Muscle layer of colon (tissue), 2 donors: ENCODE data around the gene PHF21B.

Experiments used
- H3K27ac ChIP-seq: one replicate; pipeline ENCODE4 v1.7.0; 2013; ENCODE audit warnings: low read depth, mild to moderate bottlenecking, low read length, moderate library complexity
- H3K27me3 ChIP-seq, 2 donors: one replicate each; pipeline ENCODE4 v1.7.0; 2013; ENCODE audit warnings: low read length in 2 of 2, mild to moderate bottlenecking in 2 of 2; ENCODE audit not compliant: insufficient read depth in 2 of 2, control insufficient read depth in 1 of 2
- H3K36me3 ChIP-seq: one replicate; pipeline ENCODE4 v1.7.0; 2013; ENCODE audit warnings: mild to moderate bottlenecking, low read length; ENCODE audit not compliant: insufficient read depth
- H3K4me1 ChIP-seq: one replicate; pipeline ENCODE4 v1.7.0; 2013; ENCODE audit warnings: mild to moderate bottlenecking, low read length; ENCODE audit not compliant: insufficient read depth
- H3K4me3 ChIP-seq, 2 donors: one replicate each; pipeline ENCODE4 v1.7.0; 2013; ENCODE audit warnings: low read length in 2 of 2, low read depth in 1 of 2, mild to moderate bottlenecking in 1 of 2, moderate library complexity in 1 of 2
- H3K9ac ChIP-seq: one replicate; pipeline ENCODE4 v1.7.0; 2013; ENCODE audit warnings: low read length
- H3K9me3 ChIP-seq: one replicate; pipeline ENCODE4 v1.7.0; 2013; ENCODE audit warnings: mild to moderate bottlenecking, low read length
- donor health status: abdominal sarcoma.
- donor health status: Adenocarcinoma of cecum.

The PHF21B gene

GRCh38 chr22:44998296-44998695 is 11.5 kb downstream of the PHF21B start:
- Histone ChIP-seq H3K36me3 (no peaks in the 10 kb centered on the region), H3K4me3 (no peak overlapping the region), H3K27me3 (peaks cover 0 to 4% of the 10 kb centered on the region in 2 donors), H3K9ac (no peak overlapping the region), H3K4me1 (no peaks in the 10 kb centered on the region), H3K9me3 (no peaks in the 10 kb centered on the region), H3K27ac (no peak overlapping the region)

- Histone ChIP-seq H3K9ac (no peak overlapping the region), H3K27ac (no peak overlapping the region), H3K4me3 (no peak overlapping the region), H3K4me1 (no peaks in the 10 kb centered on the region), H3K9me3 (no peaks in the 10 kb centered on the region), H3K27me3 (no peaks in the 10 kb centered on the region), H3K36me3 (no peaks in the 10 kb centered on the region)
Observed at GRCh38 chr22:44997060-44997459, 12.7 kb downstream of the PHF21B start.

- Histone ChIP-seq H3K9ac (no peak overlapping the region), H3K36me3 (no peaks in the 10 kb centered on the region), H3K27ac (no peak overlapping the region), H3K4me3 (no peak overlapping the region), H3K27me3 (no peaks in the 10 kb centered on the region), H3K4me1 (no peaks in the 10 kb centered on the region), H3K9me3 (no peaks in the 10 kb centered on the region)
Observed at GRCh38 chr22:44996648-44997047, 13.2 kb downstream of the PHF21B start.

- no peaks in the 10 kb centered on the region for H3K36me3 ChIP-seq
- H3K4me3 ChIP-seq, result no peak overlapping the region
- H3K27ac ChIP-seq, result no peak overlapping the region
- H3K9me3 ChIP-seq, result no peaks in the 10 kb centered on the region
- no peaks in the 10 kb centered on the region for H3K27me3 ChIP-seq
- no peak overlapping the region for H3K9ac ChIP-seq
- H3K4me1 ChIP-seq, result no peaks in the 10 kb centered on the region
Observed at GRCh38 chr22:44996120-44996519, 13.7 kb downstream of the PHF21B start.

GRCh38 chr22:44995715-44996114 is 14.1 kb downstream of the PHF21B start:
- no peak overlapping the region for H3K4me3 ChIP-seq
- H3K36me3 ChIP-seq, result no peaks in the 10 kb centered on the region
- H3K9me3 ChIP-seq, result no peaks in the 10 kb centered on the region
- no peaks in the 10 kb centered on the region for H3K27me3 ChIP-seq
- H3K4me1 ChIP-seq, result no peaks in the 10 kb centered on the region
- H3K9ac ChIP-seq, result no peak overlapping the region
- H3K27ac ChIP-seq, result no peak overlapping the region

- Histone ChIP-seq H3K9ac (no peak overlapping the region), H3K36me3 (no peaks in the 10 kb centered on the region), H3K27me3 (no peaks in the 10 kb centered on the region), H3K4me1 (no peaks in the 10 kb centered on the region), H3K27ac (no peak overlapping the region), H3K4me3 (no peak overlapping the region), H3K9me3 (no peaks in the 10 kb centered on the region)
Observed at GRCh38 chr22:44995105-44995514, 14.7 kb downstream of the PHF21B start.

- H3K9ac ChIP-seq, result no peak overlapping the region
- no peaks in the 10 kb centered on the region for H3K36me3 ChIP-seq
- no peaks in the 10 kb centered on the region for H3K27me3 ChIP-seq
- no peaks in the 10 kb centered on the region for H3K4me1 ChIP-seq
- H3K9me3 ChIP-seq, result no peaks in the 10 kb centered on the region
- no peak overlapping the region for H3K27ac ChIP-seq
- no peak overlapping the region for H3K4me3 ChIP-seq
Observed at GRCh38 chr22:44994399-44995104, 15.3 kb downstream of the PHF21B start.

- Histone ChIP-seq H3K9ac (no peak overlapping the region), H3K36me3 (no peaks in the 10 kb centered on the region), H3K4me3 (no peak overlapping the region), H3K27me3 (no peaks in the 10 kb centered on the region), H3K27ac (no peak overlapping the region), H3K4me1 (no peaks in the 10 kb centered on the region), H3K9me3 (no peaks in the 10 kb centered on the region)
Observed at GRCh38 chr22:44992166-44992565, 17.6 kb downstream of the PHF21B start.

GRCh38 chr22:44991218-44991617 is 18.6 kb downstream of the PHF21B start:
- no peak overlapping the region for H3K4me3 ChIP-seq
- H3K9ac ChIP-seq, result no peak overlapping the region
- H3K27me3 ChIP-seq, result no peaks in the 10 kb centered on the region
- H3K9me3 ChIP-seq, result no peaks in the 10 kb centered on the region
- no peak overlapping the region for H3K27ac ChIP-seq
- no peaks in the 10 kb centered on the region for H3K36me3 ChIP-seq
- H3K4me1 ChIP-seq, result no peaks in the 10 kb centered on the region

- H3K9ac ChIP-seq, result no peak overlapping the region
- no peak overlapping the region for H3K4me3 ChIP-seq
- no peaks in the 10 kb centered on the region for H3K27me3 ChIP-seq
- no peaks in the 10 kb centered on the region for H3K4me1 ChIP-seq
- no peaks in the 10 kb centered on the region for H3K36me3 ChIP-seq
- H3K27ac ChIP-seq, result no peak overlapping the region
- H3K9me3 ChIP-seq, result no peaks in the 10 kb centered on the region
Observed at GRCh38 chr22:44990810-44991209, 19.0 kb downstream of the PHF21B start.

GRCh38 chr22:44990328-44990727 is 19.5 kb downstream of the PHF21B start:
- H3K4me1 ChIP-seq, result no peaks in the 10 kb centered on the region
- no peaks in the 10 kb centered on the region for H3K36me3 ChIP-seq
- no peaks in the 10 kb centered on the region for H3K9me3 ChIP-seq
- H3K4me3 ChIP-seq, result no peak overlapping the region
- H3K27ac ChIP-seq, result no peak overlapping the region
- no peak overlapping the region for H3K9ac ChIP-seq
- no peaks in the 10 kb centered on the region for H3K27me3 ChIP-seq

- H3K36me3 ChIP-seq, result no peaks in the 10 kb centered on the region
- H3K4me3 ChIP-seq, result no peak overlapping the region
- H3K9ac ChIP-seq, result no peak overlapping the region
Observed at GRCh38 chr22:44988671-44989070, 21.1 kb downstream of the PHF21B start.

More at GRCh38 chr22:44988671-44989070, 21.1 kb downstream of the PHF21B start:
- H3K4me1 ChIP-seq, result no peaks in the 10 kb centered on the region
- H3K27ac ChIP-seq, result no peak overlapping the region
- no peaks in the 10 kb centered on the region for H3K27me3 ChIP-seq
- no peaks in the 10 kb centered on the region for H3K9me3 ChIP-seq
